Stimulated activated memory B cell treated with anti-CD40 and anti-IgM and Interleukin-4, amounts not matched to agents 10 μg/mL and 1 μg/mL and 100 μg/mL, for 72 hours (primary cell): ENCODE results near the gene PDGFB.
A peak's percentile ranks its signal among the peaks of the same experiment; 100 is the strongest.

Experiments used
- ATAC-seq: fragments of 150-1000 bp; cut with Tn5 transposase; 2 replicates; pipeline ENCODE4 v1.10.0; 2021
- H3K27ac Mint-ChIP-seq: one replicate; pipeline ENCODE4 v1.8.0; 2022; ENCODE audit warnings: mild to moderate bottlenecking, mixed read lengths
- H3K27me3 Mint-ChIP-seq: one replicate; pipeline ENCODE4 v1.8.0; 2022; ENCODE audit warnings: mixed read lengths
- H3K36me3 Mint-ChIP-seq: one replicate; pipeline ENCODE4 v1.8.0; 2022; ENCODE audit warnings: mixed read lengths
- H3K4me1 Mint-ChIP-seq: one replicate; pipeline ENCODE4 v1.8.0; 2022; ENCODE audit warnings: mixed read lengths
- H3K4me3 Mint-ChIP-seq: one replicate; pipeline ENCODE4 v1.8.0; 2022; ENCODE audit warnings: mild to moderate bottlenecking, moderate library complexity, mixed read lengths
- H3K9me3 Mint-ChIP-seq: one replicate; pipeline ENCODE4 v1.8.0; 2022; ENCODE audit warnings: mixed read lengths

The PDGFB gene

GRCh38 chr22:39266398-39267030 lies 21.7 kb upstream of the PDGFB start:
- peaks cover 22% of the 10 kb centered on the region for H3K36me3 Mint-ChIP-seq

GRCh38 chr22:39265143-39265886 lies 20.5 kb upstream of the PDGFB start:
- peaks cover 18% of the 10 kb centered on the region for H3K9me3 Mint-ChIP-seq
- no peak for ATAC-seq
- peaks cover 17% of the 10 kb centered on the region for H3K27me3 Mint-ChIP-seq
- peaks cover 30% of the 10 kb centered on the region for H3K36me3 Mint-ChIP-seq
- H3K4me1 Mint-ChIP-seq = peaks cover 63% of the 10 kb centered on the region
- H3K27ac Mint-ChIP-seq = peak overlapping the region; percentile 81
- no peak overlapping the region for H3K4me3 Mint-ChIP-seq

More at GRCh38 chr22:39266398-39267030, 21.7 kb upstream of the PDGFB start:
- Mint-ChIP-seq H3K27ac (peak overlapping the region; percentile 81), H3K27me3 (peaks cover 23% of the 10 kb centered on the region), H3K4me3 (no peak overlapping the region), H3K4me1 (peaks cover 63% of the 10 kb centered on the region), H3K9me3 (peaks cover 13% of the 10 kb centered on the region)
- peak; percentile 93 for ATAC-seq

- peaks cover 18% of the 10 kb centered on the region for H3K9me3 Mint-ChIP-seq
- no peak overlapping the region for H3K4me3 Mint-ChIP-seq
- peaks cover 30% of the 10 kb centered on the region for H3K36me3 Mint-ChIP-seq
- peak overlapping the region; percentile 81 for H3K27ac Mint-ChIP-seq
- peaks cover 62% of the 10 kb centered on the region for H3K4me1 Mint-ChIP-seq
- peaks cover 17% of the 10 kb centered on the region for H3K27me3 Mint-ChIP-seq
- peak; percentile 22 for ATAC-seq
Measured at GRCh38 chr22:39264349-39265038, 19.7 kb upstream of the PDGFB start.

GRCh38 chr22:39263626-39264348 lies 19.0 kb upstream of the PDGFB start:
- H3K27me3 Mint-ChIP-seq = peaks cover 17% of the 10 kb centered on the region
- H3K9me3 Mint-ChIP-seq = peaks cover 18% of the 10 kb centered on the region
- ATAC-seq = no peak
- peaks cover 55% of the 10 kb centered on the region for H3K4me1 Mint-ChIP-seq
- peaks cover 30% of the 10 kb centered on the region for H3K36me3 Mint-ChIP-seq
- no peak overlapping the region for H3K4me3 Mint-ChIP-seq
- H3K27ac Mint-ChIP-seq = peak overlapping the region; percentile 81

- Mint-ChIP-seq H3K27me3 (peaks cover 34% of the 10 kb centered on the region), H3K36me3 (peaks cover 26% of the 10 kb centered on the region), H3K9me3 (peaks cover 18% of the 10 kb centered on the region), H3K4me1 (peaks cover 29% of the 10 kb centered on the region), H3K4me3 (no peak overlapping the region), H3K27ac (no peak overlapping the region)
- no peak for ATAC-seq
Measured at GRCh38 chr22:39259666-39260065, 14.9 kb upstream of the PDGFB start.

GRCh38 chr22:39257901-39258475 lies 13.2 kb upstream of the PDGFB start:
- ATAC-seq = no peak
- Mint-ChIP-seq H3K27me3 (peaks cover 32% of the 10 kb centered on the region), H3K9me3 (peaks cover 15% of the 10 kb centered on the region), H3K4me1 (peaks cover 28% of the 10 kb centered on the region), H3K4me3 (no peak overlapping the region), H3K36me3 (peaks cover 17% of the 10 kb centered on the region), H3K27ac (peak overlapping the region; percentile 49)

GRCh38 chr22:39256979-39257378 lies 12.2 kb upstream of the PDGFB start:
- Mint-ChIP-seq H3K4me1 (peaks cover 22% of the 10 kb centered on the region), H3K4me3 (no peak overlapping the region), H3K36me3 (peaks cover 8% of the 10 kb centered on the region), H3K27ac (no peak overlapping the region), H3K9me3 (peaks cover 7% of the 10 kb centered on the region), H3K27me3 (peaks cover 42% of the 10 kb centered on the region)
- ATAC-seq = no peak

GRCh38 chr22:39256186-39256552 lies 11.4 kb upstream of the PDGFB start:
- peak overlapping the region; percentile 78 for H3K27ac Mint-ChIP-seq
- peaks cover 50% of the 10 kb centered on the region for H3K27me3 Mint-ChIP-seq
- H3K9me3 Mint-ChIP-seq = peaks cover 5% of the 10 kb centered on the region
- H3K4me3 Mint-ChIP-seq = no peak overlapping the region
- ATAC-seq = no peak
- peaks cover 22% of the 10 kb centered on the region for H3K4me1 Mint-ChIP-seq
- H3K36me3 Mint-ChIP-seq = peaks cover 5% of the 10 kb centered on the region

GRCh38 chr22:39255449-39256185 lies 10.8 kb upstream of the PDGFB start:
- H3K27ac Mint-ChIP-seq = peak overlapping the region; percentile 78
- no peak overlapping the region for H3K4me3 Mint-ChIP-seq
- H3K36me3 Mint-ChIP-seq = no peaks in the 10 kb centered on the region

GRCh38 chr22:39254789-39255298 lies 10.1 kb upstream of the PDGFB start:
- H3K36me3 Mint-ChIP-seq = no peaks in the 10 kb centered on the region
- peak overlapping the region; percentile 78 for H3K27ac Mint-ChIP-seq
- H3K4me3 Mint-ChIP-seq = peak overlapping the region; percentile 11
- H3K27me3 Mint-ChIP-seq = peaks cover 63% of the 10 kb centered on the region
- peak; percentile 72 for ATAC-seq
- H3K9me3 Mint-ChIP-seq = no peaks in the 10 kb centered on the region
- H3K4me1 Mint-ChIP-seq = peaks cover 22% of the 10 kb centered on the region

More at GRCh38 chr22:39255449-39256185, 10.8 kb upstream of the PDGFB start:
- peak; percentile 9 for ATAC-seq
- H3K9me3 Mint-ChIP-seq = no peaks in the 10 kb centered on the region
- H3K4me1 Mint-ChIP-seq = peaks cover 22% of the 10 kb centered on the region
- peaks cover 56% of the 10 kb centered on the region for H3K27me3 Mint-ChIP-seq

GRCh38 chr22:39254122-39254521 lies 9.3 kb upstream of the PDGFB start:
- peaks cover 22% of the 10 kb centered on the region for H3K4me1 Mint-ChIP-seq
- peaks cover 71% of the 10 kb centered on the region for H3K27me3 Mint-ChIP-seq
- peak overlapping the region; percentile 3 for H3K27ac Mint-ChIP-seq
- H3K9me3 Mint-ChIP-seq = no peaks in the 10 kb centered on the region
- no peak for ATAC-seq
- H3K4me3 Mint-ChIP-seq = no peak overlapping the region
- H3K36me3 Mint-ChIP-seq = no peaks in the 10 kb centered on the region

- no peaks in the 10 kb centered on the region for H3K36me3 Mint-ChIP-seq
- ATAC-seq = peak; percentile 20
- peaks cover 22% of the 10 kb centered on the region for H3K4me1 Mint-ChIP-seq
- peak overlapping the region; percentile 3 for H3K27ac Mint-ChIP-seq
- H3K4me3 Mint-ChIP-seq = no peak overlapping the region
- H3K27me3 Mint-ChIP-seq = peaks cover 76% of the 10 kb centered on the region
- no peaks in the 10 kb centered on the region for H3K9me3 Mint-ChIP-seq
Measured at GRCh38 chr22:39253435-39254070, 8.8 kb upstream of the PDGFB start.

GRCh38 chr22:39252461-39253434 lies 8.0 kb upstream of the PDGFB start:
- Mint-ChIP-seq H3K27me3 (peaks cover 84% of the 10 kb centered on the region), H3K9me3 (no peaks in the 10 kb centered on the region), H3K36me3 (no peaks in the 10 kb centered on the region), H3K4me3 (no peak overlapping the region), H3K4me1 (peaks cover 28% of the 10 kb centered on the region), H3K27ac (peak overlapping the region; percentile 3)
- no peak for ATAC-seq
